Fibroblast of peridontal ligament (primary cell): Measurements from ENCODE around the gene ID2.

Experiments
- DNase-seq: peaks from one replicate; pipeline ENCODE4 v3.0.0-alpha.2; 2010; ENCODE audit errors: extremely low read depth

ID2 gene, protein sequence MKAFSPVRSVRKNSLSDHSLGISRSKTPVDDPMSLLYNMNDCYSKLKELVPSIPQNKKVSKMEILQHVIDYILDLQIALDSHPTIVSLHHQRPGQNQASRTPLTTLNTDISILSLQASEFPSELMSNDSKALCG

DNA sequence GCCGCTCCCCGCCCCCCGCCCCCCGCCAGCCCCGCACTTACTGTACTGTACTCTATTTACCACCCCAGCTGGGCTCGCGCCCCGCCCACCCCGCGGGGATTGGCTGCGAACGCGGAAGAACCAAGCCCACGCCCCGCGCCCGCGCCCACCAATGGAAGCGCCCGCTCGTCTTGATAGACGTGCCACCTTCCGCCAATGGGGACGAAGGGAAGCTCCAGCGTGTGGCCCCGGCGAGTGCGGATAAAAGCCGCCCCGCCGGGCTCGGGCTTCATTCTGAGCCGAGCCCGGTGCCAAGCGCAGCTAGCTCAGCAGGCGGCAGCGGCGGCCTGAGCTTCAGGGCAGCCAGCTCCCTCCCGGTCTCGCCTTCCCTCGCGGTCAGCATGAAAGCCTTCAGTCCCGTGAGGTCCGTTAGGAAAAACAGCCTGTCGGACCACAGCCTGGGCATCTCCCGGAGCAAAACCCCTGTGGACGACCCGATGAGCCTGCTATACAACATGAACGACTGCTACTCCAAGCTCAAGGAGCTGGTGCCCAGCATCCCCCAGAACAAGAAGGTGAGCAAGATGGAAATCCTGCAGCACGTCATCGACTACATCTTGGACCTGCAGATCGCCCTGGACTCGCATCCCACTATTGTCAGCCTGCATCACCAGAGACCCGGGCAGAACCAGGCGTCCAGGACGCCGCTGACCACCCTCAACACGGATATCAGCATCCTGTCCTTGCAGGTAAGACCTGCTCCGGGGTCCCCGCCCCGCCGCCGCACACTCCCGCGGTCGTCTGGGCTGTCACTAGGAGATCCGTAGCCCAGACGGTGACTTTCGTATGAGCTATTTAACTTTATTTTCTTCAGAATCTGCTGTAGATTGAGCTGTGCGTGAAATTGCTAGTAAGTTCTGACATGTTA is at the start of gene ID2:
ID2 (plus strand) TSS at position 271 of the 907 bp plus-strand sequence; CDS start at position 381, 110 bp downstream.
- peak; percentile 97 for DNase-seq

DNA sequence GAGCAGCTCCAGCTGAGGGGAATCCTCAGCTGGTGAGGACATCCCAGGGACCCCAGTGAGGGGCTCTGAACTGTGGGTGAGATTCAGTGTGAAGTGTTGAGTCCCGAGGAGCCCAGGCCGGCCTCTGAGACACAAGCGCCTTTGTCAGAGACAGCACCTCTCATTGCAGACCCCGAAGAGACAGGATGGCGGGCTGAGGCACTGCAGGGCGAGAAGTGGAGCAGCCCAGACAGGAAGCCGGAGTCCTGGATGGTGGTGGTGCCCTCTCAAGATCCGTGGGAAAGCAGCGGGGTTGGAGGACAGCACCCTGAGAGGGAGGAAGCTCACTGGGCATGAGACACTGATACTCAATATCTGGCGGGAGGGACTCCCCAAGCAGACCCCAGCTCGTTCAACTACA is 49.1 kb upstream of the ID2 start:
- DNase-seq: no peak

DNA sequence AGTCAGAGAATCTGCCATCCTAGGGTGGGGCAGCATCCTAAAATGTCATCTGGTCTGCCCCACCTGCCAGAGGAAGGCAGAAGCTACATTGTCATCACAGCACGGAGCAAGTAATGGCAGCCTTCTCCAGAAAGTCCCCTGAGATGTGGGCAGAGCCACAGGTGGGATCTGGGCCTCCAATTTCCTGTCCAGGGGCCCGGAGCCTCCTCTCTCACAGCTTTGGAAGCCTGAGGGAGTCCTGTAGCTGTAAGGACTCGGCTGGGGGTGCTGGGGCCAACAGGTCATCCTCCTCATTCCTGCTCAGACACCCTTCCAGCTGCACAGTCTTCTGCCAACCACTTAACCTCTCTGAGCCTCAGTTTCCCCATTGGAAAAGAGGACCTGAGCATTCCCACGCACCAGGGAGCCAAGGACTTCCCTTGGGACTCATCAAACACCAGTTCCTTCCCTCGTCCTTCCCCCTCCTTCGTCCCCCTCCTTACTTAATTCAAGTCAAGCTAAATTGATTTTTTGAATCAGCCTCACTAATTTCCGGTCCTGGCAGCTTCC is 48.6 kb upstream of the ID2 start:
- no peak for DNase-seq

DNA sequence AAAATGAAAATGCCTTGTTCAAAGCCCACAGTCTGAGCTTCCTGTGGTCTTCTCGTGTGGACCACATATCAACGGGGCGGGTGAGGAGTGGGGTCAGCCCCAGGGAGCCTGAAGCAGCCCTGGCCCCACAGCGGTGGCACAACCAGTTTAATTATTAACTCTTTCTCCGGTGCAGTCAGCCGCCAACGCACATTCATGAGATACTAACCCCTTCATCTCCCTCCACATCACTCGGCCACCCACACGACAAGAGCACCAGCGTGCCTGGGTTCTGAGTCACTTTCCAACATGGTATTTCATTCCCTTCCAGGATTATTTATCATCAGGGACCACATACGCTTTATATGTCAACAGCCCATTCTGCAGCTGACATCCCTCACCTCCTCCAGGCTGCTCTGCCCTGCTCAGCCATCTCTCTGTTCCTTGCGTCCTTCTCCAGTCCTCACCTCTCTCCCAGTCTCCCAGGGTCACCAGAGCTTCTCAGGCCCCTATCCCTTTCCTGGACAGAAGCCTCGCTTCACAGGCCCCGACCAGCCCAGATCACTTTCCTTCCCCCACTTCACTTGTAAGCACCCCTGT is 48.0 kb upstream of the ID2 start:
- DNase-seq: peak; percentile 71

DNA sequence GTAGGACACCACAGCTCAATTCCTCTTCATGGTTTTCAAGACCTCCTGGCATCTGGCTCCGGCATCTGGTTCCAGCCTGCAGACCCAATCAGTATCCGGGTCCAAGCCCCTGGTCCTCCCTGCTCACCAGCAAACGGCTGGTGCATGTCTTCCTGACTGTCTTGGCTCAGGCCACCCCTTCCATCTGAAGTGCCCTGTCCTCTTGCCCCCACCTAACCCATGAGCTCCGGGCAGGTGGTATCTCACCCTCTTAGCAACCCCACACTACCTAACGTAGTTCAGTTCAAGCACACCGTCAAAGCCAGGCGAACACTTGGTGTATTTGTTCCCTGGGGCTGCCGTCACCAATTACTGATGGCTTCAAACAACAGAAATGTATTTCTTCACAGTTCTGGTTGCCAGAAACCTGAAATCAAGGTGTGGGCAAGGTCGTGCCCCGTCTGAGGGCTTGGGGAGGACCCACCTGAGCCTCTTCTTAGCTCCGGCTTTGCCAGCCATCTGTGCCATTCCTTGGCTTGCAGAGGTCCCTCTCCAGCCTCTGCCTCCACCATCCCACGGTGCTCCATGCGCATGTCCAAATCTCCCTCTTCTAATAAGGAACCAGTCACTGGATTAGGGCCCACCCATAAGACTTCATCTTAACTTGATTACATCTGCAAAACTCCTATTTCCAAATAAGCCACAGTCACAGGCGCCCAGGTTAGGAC is 47.2 kb upstream of the ID2 start:
- no peak for DNase-seq

DNA sequence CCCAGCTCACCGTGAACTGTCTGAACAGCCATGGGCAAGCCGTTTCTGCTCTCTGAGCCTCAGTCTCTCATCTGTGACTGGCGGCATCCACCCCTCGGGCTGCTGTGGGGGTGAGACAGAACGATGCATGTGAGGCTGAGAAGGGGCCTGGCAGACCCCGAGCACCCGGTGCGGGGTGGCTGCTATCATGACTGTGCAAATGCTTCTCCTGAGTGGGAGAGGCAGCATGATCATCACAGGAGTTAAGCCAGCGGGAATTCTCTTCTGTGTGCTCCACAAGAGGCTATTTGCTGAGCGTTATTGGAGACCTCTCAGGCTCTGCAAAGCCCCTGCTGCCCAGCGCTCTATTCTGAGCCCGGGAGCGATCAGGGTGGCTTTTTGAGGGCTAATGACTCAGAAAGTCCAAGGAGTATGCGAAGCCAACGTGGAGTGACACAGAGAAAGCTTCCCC is 45.8 kb upstream of the ID2 start:
- DNase-seq: no peak

DNA sequence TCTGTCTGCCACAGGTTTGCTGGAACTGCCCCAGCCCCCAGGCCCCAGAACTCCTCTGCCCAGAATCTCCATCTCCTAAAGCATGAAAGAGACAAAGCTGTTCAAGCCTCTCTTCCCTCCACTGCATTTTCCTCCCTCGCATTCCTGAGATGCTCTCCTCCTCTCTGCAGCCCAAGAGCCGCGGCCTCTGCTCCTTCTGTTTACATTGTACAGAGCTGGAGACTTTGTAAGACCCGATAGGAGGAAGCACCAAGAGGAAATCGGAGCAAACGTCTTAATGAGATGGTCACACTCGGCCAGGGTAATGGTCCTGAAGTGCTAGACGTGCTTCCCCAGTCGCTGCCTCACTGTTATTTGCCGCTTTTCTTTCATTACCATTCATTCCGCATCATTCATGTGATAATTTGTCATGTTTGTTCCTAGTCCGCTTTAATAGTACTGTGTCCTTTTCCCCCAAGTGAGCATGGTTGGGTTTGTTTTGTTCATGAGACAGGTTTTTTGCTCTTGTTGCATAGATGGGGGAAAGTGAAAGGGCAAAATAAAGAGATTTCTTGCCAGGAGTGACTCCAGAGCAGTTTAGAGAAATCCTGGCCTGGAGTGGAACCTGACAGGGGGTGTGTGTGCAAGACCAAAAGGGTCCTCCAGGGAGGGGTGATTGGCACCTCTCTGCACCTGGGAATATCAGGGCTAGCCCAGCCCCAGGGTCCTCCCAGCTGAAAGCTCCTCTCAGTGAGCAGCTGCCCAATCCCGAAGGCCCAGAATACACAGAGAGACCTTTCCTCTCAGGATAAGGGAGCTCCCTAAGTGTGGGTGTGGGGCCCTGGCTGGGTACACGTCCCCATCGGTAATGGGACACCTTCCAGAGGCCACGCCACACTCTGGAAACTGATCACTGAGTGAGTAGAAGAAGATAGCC is 44.9 kb upstream of the ID2 start:
- peak; percentile 53 for DNase-seq

DNA sequence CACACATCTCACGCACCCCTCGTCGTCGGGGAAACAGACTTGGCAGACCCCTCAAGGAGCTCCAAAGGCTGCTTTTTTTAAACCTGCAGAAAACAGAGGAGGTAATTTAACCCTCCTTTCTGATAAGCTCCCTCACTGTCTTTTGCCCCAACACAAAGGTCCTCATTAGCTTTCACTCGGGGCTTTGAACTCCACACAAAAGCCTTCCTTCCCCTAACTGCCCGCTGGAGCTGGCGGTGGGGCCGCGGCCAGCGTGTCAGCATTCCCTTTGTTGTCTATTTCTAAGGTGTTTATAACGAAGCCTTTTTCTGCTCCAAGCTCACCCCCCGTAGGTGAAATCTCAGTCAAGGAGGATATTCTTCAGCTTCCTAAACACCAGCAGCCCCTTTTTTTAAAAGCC is 43.5 kb upstream of the ID2 start:
- DNase-seq: no peak

DNA sequence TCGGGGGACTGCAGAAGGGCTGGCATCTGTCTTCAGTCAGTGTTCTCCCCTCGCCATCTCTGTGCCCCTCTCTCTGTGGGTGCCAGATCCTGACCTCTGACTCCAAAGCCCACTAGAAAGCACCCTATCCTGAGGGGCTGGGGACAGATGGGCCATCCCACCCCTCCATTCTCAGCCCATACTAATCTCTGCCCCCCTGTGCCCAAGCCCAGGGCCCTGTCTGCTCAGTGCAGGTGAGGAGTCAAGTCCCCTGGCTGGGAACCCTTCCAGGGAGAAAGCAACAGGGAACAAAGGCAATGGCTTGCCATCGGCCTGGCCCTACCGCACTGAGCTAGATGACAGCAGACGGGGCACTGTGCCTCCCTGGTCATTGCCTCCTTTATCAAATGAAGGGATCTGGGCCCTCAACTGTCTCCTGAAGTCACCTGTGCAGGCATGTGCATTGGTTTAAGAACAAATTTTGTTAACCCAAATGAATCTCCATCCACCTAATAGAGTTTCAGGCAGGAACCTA is 42.7 kb upstream of the ID2 start:
- no peak for DNase-seq

DNA sequence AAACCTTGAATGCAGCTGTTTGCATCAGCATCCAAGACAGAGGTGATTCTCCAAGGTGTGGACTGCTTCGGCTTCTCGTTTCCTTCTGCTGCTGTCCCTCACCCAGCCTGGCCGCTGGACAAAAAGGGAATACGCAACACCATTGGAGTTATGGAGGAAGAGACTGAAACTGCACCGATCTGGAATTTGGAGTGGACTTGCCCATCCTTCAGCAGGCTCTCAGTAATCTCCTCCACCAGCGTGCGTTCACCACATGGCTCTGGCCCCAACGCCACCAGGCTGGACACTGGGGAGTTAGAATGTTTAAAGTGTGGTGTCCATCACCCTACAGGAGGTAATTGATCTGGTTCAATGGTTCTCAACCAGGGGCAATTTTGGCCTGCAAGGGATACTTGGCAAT is 41.4 kb upstream of the ID2 start:
- no peak for DNase-seq

DNA sequence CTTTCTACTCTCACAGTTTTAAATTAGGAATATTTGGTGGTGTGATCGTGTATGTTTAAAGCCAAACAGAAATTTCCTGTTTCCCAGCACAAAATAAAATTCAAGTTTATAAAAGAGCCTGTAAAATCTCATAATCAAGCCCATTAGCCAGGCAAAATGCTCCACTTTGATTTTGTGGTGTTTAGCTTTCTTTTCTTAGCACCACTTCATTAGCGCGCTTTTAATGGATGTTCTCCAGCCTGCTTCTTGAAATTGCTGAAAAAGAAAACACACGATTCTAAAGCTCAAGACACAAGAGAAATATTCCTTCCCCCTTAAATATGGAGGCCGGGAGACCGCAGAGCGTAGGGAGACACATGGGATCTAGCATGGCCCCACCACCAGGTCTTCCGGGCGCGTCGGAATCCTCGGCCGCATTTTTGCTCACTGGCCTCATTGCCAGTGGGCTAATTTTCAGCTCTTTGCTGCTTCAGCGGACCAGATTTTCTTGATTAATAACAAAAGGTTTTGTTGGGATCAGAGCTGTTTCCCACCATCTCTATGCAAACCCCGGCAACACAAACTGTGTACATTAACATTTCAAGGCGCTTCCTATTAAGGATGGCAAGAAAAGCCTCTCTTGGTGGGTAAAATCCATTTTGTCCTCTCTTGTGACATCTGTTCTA is 40.4 kb upstream of the ID2 start:
- no peak for DNase-seq

DNA sequence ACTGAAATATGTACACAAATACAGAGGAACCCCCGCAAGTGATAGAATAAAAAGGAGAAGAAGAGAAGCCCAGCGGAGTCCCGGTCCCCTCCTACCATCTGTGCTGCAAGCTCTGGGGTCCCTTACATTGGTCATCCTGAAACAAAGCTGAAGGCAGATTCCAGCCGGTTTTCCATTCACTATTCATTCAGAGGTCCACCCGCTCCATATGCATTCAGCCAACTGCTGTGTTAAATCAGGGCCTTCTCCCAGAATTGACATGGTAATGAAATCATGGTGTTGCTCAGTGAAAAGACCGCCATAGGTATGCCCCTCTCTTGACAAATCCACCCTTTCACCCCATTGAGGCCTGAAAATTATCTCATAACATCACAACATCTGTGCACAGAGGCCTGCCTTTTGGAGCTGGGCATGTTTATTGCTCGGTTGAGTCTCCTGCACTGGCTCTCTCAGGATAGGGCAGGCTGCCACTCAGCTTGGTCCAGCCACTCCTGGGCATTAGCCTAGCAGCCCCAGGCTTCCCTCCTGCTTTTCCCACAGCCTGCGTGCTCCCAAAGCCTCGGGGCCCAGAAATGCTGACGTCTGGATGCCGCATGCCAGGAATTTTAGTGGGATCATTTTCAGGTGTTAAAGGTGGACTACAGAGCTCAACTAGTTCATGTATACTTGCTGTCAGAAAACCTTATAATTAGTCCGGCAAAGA is 39.3 kb upstream of the ID2 start:
- no peak for DNase-seq

DNA sequence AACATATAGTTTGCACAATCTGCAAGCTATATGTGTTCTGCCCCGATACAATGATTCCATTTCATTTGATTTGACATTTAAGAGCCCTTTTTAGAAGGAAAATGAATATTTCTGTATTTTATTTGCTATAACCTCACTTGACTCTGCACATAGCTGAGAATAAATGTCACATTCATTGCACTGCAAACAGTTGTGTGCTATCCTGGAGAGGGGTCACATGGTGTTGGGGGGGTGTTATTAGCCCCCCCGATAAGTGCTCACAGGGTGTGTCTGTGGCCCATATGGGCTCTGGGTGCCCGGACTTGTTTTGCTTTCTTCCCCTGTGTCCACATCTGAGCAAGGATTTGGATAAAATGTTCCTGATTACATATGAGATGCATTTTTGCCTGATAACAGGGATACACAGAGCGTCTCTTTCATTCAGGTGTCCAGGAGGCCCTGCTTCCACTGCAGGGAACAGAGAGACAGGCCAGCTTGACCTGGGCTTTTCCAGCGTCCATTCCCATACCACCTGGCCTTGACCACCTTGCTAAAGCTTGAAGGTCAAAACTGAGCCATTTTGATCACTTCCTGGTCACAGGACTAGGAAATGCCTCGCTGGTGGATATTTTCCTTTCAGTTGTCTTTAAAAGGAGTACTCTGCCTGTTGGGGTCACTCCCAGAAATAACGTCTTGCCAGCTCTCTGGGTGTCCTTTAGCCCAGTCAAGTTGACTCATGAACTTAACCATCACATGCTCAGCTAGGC is 38.4 kb upstream of the ID2 start:
- DNase-seq: no peak

DNA sequence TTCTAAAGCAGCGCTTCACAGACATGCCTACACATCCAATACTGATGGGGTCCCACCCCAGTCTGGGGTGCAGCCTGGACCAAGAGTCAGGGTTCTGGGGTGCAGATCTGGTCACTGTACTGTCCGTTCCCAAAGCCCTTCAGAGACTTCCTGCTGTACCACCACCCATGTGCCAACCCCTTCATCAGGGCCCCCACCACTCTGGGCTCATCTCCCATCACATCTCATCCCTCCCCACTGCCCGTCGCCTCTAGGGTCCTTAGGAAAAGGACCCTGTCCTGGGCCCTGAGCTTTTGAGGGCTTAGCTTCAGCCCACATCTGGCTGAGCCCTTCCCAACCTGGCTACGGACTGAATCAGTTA is 37.9 kb upstream of the ID2 start:
- no peak for DNase-seq

DNA sequence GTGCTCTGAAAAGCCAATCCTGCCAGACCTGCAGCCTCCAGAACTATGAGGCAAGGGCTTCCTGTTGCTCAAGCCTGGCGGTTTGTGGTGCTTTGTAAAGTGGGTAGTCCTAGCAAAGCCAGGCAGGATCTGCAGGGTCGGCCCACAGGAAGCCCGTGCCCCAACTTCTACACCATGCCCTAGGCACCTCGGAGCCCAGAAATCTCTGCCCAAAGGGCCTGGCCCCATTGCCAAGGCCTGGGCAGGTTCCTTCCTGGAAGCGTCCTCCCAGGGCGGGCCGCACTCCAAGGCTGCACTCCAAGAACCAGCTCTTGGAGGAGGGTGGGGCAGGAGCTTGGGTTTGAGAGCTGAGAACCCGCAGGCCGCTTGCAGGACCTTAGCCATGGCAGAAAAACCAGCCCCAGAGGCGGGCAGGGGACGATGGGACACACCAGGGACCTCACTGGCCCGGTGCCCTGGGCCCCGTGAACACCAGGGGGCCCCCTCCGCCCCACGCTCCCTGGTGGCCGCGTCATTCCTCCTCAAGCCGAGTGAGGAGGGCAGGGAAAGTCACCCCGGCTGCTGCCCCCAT is 37.2 kb upstream of the ID2 start:
- no peak for DNase-seq

DNA sequence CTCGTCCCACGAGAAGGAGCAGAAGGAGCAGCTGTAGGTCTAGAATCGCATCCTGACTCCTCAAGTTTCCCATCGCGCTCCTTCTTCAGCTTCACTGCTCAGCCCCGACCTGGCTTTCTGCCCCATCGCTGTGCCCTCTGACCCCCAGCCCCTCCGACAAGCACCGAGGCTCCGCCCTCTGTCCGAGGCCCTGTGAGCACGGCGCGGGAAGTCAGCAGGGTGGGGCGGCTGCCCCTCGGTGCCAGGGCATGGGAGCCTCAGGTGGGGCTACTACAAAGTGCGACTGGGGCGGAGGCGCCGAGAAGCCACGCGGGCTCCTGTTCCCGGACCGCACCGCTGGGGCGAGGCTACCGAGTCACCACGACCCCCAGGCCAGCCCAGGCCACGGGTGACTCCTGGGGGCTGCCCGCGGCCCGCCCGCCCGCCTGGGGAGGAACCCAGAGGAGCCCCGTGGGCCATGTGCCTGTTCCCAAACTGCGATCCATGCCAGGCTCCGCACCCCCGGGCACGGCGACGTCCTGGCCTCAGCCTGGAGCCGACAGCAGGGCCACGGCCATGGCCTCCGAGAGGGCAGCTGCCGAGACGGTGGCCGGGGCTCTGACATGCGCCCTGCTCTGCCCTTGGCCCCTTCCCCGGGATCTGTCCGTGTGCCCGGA is 36.6 kb upstream of the ID2 start:
- DNase-seq: no peak

DNA sequence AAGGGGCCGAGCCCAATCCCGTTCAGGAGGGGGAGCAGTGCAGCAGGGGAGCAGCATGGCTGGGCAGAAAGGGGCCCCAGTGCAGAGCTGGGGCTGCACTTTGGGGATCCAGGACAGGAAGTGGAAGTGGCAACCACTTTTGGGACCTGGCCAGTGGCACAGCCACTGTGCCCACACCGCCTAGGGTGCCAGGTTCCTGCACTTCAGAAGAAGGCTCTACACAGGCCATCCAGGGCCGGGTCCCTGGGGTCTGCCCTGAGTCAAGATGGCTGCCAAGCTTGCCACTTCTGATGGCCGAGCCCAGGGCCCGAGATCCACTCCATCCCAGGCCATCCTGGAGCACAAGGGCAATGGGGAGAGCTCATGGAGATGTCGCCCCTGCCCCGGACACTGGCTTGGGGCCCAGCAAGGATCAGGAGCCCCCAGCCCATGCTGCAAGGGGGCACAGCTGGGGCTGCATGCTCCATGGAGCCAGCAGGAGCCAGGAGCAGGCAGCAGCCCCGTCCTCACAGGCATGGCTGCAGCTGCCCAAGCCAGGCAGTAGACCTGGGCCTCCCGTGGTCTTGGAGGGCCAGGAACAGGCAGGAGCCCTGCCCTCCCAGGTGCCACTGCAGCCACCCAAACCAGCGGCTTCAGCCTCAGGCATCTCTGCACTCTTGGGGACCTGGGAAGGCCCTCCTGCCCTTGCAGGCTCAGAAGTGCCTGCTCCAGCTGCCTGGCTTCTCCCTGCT is 35.0 kb upstream of the ID2 start:
- DNase-seq: no peak
